GM18508 (cell line): Measurements from ENCODE around the gene MISFA.
"Not testable (repeated sequence)": the region's sequence is repeated elsewhere in the genome, so short reads cannot be mapped to it uniquely, and the experiment has no call there.

Experiments used
- ATAC-seq: cut with Tn5 transposase; IDR thresholded peaks from one replicate; pipeline ENCODE4 v1.9.1; 2021; ENCODE audit warnings: moderate number of reproducible peaks; ENCODE audit not compliant: insufficient read depth, unreplicated experiment

The MISFA gene

DNA sequence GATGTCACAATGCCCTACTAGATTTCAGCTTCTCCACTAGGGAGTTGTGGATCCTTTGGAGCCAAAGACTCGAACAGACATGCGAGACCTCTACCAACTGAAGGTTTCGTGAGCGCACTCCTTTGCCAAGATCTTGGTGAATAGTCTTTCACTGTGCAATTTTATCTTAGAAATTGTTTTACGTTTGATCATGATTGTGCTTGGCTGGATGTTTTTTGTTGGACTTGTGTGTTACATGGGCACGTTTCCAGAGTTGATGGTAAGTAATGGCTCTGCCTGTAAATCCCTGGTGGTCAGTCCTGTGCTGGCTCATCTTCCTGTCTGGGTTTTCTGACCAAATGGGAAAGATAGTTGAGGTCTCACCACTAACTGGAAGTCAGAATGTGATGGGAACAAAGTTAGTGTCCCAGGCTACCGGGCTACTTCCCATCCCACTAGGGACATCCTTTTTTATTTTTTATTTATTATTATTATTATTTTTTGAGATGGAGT, at the start of gene MISFA:
TSS of gene MISFA (plus strand) at position 51 of the 492 bp plus-strand sequence. CDS start at position 191, 140 bp downstream.
- no peak for ATAC-seq

DNA sequence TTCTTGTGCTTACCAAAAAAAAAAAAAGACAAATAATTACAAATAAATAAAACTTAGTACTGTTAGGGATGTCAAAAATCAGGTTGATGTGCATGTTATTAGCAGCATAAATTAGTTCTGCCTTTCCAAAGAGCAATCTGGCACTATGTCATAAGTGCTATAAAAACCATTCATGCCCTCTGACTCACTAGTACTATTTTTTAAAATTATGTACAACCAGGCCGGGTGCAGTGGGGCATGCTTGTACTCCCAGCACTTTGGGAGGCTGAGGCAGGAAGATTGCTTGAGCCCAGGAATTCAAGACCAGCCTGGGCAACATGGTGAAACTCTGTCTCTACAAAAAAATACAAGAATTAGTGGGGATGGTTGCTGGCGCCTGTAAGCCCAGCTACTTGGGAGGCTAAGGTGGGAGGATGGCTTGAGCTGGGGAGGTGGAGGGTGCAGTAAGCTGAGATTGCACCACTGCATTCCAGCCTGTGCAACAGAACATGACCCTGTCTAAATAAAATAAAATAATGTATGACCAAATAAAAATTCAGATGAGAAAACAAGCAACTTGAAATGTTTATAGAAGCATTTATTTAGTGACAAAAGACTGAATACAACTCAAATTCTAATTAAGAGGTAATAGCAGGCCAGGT, 36.4 kb upstream of the MISFA start:
- no peak for ATAC-seq

DNA sequence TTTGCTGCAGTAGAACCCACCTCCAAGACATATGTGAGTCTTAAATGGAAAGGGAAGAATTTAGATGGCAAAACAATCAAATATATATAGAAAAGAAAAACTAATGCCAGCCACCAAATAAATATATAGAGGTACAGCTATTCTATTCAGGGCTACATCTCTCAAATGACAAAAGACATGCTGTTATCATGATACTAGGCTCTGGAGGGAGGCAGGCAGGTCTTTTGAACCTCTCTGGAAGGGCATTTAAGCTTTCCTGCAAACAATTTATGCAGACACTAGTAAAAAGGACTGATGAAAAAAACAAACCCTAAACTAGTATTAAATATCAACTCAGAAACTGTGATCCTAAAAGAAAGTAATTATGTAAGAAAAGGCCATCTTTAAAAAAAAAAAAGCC, 35.4 kb upstream of the MISFA start:
- ATAC-seq: no peak

DNA sequence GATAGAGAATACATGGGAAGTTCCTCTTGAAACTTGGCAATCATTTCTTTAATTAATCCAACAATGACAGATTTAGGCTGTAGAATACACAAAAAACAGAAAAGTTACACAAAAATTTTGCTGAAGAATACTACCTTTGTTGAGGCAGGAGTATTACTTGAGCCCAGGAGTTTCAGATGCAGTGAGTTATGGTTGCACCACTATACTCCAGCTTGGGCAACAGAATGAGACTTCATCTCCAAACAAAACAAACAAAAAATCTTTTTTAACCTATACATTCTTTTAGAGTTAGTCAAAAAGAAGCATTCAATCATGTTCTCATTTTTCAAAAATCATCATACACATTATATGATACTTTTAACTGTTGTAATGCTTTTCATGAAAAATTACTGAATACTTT, 33.2 kb upstream of the MISFA start:
- ATAC-seq: no peak

DNA sequence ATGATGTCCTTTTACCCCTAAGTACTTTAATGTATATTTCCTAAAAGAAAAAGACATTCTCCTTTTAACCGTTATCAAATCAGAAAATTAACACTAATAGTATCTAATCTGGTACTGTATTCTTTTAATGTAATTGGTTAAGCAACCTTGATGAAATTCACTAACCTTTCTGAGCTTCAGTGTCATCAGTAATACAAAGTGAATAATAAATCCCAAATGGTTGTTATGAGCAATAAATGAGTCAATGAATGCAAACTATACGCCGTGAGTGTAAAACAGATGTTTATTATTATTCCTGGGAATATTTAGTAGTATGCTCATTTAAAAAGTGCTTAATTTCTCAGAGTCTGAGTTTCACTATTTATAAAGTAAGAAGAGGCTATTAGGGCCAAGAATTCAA, 32.5 kb upstream of the MISFA start:
- ATAC-seq: no peak

DNA sequence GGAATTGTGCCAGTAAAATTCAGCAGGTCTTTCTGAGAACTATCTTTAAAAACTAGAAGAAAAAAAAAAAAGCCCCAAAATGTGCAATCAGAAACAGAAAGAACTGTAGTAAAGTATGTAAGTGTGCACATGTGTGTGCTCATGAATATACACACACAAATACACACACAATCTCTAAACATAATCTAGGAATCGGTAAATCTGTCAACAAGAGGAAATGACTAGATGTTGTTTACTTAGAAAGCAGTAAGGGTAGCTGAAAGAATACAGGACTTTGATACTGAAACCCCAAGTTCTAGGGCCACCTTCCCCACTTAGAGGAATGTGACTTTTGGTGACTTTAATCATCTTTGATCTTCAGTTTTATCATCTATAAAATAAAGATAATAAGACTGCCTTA, 24.2 kb upstream of the MISFA start:
- no peak for ATAC-seq

DNA sequence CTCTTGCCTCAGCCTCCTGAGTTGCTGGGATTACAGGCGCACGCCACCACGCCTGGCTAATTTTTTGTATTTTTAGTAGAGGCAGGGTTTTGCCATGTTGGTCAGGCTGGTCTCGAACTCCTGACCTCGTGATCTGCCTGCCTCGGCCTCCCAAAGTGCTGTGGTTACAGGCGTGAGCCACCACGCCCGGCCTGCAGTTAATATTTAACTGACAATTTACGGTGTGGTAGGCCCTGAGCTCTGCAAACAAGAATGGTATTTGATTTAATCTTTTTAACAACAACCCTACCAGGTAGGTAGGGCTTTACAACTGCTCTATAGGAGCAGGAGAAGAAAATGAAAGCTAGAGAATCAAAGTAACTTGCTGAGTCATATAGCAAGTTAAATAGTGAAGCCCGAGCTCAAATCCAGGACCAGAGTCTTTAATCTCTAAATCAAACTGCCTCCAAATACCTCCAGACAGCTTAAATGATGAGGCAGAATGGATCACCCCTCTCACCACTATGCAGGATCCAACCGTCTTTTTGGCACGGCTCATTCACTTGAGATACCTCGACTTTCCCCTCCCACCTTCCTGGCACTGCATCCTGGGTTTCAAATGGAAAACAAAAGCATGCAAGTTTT, 20.5 kb upstream of the MISFA start:
- ATAC-seq: peak; percentile 77

DNA sequence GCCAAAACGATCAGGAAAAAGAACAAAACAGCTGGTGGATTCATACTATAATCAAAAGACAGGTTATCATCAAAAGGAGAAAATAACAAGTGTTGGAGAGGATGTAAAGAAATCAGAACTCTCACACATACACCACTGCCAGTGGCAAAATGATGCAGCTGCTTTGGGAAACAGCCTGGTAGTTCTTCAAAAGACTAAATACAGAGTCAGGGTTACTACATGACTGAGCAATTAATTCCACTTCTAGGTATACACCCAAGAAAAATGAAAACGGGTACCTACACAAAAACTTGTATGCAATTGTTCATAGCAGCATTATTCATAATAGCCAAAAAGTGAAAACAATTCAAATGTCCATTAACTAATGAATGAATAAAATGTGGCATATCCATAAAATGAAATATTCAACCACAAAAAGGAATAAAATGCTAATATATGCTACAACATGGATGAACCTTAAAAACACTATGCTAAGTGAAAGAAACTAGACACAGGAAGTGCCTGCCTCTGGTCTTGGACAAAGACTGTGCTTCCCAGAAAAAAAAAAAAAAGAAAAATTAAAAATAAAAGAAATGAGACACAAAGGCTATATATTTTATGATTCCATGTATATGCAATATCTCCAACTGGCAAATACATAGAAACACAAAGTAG, 19.3 kb upstream of the MISFA start:
- no peak for ATAC-seq

DNA sequence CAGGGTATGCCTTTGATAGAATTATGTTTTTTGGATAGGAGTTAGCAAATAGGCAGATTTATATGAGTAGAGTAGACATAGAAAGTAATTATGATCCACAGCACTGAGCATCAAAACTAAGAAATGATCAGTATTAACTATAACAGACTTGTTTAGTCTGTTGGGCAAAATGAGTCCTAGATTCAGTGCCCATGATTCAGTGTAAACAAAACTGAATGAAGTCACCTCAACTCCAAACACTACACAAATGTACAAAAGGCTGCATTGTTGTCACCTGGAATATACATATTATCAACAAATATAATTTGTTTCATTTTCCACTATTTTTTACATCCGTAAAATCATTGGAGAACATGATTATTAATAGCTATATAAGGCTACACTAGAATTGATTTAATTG, 17.8 kb upstream of the MISFA start:
- no peak for ATAC-seq

DNA sequence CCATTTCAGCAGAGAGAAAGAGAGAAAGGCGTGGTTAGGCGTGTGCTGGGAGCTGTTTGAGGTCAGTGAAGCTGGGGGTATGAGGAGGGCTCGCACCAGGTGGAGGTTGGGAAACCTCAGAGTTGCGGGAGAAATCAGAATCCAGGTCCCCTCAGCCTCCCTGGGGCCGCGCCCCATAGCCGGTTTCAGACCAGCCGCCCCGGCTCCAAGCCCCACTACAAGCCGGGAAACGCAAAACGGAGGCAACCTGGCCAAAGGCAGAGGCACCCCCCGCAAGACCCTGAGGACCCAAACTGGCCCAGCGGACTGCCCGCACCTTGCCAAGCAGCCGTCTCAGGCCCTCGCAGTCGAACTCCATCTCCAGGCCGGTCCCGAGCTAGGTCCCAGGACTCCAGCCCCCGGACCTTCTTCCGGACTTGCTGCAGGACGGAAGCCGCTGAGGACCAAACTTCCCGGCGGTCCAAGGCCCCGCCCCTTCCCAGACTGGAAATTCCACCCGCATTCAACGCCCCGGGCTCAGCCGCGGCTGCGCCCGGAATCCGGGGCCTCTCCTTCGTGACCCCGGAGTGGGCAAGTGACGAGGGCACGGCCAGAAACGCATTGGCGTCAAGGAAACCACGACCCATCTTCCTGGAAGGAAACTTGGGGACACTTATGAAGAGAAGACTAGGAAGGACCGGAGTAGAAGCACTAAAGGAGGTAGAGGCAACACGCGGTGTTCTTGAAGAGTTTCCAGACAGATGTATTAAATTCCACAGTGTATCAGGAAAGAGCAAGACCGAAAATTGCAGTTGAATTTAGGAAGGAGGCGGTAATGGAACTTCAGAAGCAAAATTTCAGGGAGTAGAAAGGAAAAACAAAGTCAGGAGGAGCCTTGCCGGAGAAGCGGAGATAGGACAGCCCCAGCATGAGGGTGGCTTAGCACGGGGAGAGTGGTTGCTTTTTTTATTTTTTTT, 11.0 kb upstream of the MISFA start, which contains the start of gene UEVLD:
TSS of gene UEVLD (minus strand) at position 438 of the 956 bp plus-strand sequence. CDS start at position 358, 80 bp downstream.
- ATAC-seq: no peak

DNA sequence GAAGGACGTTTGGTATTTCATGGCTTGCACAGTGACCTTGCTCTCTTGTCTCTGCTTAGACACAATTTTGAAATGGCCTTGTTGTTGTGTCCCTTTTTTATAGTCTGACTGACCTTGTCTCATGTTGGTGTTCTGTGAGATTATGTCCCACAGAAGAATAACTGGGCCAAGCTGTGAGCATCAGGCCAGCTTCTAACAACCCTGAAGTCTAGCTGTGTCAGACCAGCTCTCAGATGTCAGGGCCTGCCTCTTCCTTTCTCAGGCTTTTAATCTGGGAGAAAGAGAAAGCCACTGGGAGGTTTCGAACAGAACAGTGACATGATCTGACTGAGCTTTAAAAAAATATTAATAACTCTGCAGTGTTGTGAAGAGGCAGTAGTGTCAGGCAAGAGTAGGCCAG, 9.0 kb upstream of the MISFA start:
- ATAC-seq: no peak

DNA sequence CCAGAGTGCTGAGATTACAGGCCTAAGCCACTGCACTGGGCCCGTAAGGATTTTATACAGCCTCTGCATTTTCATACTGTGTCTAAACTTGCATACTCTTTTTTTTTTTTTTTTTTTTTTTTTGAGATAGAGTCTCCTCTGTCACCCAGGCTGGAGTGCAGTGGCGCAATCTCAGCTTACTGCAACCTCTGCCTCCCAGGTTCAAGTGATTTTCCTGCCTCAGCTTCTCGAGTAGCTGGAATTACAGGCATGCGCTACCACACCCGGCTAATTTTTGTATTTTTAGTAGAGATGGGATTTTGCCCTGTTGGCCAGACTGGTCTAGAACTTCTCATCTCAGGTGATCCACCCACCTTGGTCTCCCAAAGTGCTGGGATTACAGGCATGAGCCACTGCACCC, 5.5 kb upstream of the MISFA start:
- not testable (repeated sequence) for ATAC-seq

DNA sequence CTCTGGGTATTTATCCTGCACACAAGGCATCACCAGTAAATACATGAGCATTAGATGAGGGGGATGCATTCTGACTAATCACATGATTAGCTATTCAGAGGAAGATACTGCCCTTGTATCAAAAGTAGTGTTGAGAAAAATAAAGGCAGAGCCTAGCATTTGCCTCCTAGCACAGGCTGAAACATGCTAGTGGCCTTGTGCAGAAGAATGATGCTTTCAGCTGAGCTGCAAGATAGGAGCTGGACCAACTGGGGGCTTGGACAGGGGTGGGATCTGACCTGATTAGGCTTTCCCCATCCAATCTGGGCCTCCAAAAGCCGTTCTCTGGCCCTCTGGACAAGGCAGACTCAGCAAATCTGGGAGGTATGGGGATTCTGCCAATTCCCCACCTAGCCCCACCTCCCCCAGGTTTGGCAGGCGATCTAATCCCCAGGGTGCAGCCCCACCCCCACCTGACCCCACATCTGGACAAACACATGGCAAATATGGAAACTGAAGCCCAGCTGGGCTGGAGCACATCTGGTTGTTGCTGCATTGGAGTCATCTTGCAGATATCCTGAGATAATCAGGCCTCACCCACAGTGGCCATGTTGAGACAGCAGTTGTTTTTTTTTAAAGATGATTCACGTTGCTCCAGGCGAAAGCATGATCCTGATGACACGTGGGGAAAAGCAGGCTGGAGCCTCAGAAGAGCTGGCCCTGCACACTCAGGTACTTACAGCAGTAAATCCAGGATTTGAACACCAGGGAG, 4.4 kb upstream of the MISFA start:
- no peak for ATAC-seq

DNA sequence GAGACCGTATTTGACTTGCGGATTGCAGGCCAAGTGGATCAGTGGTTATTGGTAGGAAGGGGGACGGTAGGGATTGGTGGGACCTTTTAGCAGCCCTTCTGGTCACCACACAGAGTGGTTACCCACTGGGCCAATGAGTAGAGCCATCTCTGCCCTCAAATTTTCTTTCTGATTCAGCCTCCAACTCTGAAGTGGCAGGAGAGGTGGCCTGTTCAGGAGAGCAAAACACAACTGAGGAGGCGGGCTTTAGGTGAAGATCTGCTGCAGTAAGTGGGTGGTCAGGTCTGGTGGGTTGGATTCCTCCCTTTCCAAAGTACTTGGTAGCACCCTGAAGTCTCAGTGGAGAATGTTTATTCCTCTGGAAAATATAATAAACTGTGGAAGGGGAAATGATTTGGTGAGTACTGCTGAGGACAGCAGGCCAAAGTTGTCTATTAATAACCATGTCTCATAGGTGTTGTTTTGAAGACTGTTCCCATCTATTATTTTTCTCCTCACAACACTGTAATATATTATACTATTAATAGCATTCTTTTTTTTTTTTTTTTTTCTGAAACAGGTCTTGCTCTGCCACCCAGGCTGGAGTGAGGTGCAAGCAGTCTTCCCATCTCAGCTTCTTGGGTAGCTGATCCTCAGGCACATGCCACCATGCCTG, 1.5 kb downstream of the MISFA start:
- ATAC-seq: no peak

DNA sequence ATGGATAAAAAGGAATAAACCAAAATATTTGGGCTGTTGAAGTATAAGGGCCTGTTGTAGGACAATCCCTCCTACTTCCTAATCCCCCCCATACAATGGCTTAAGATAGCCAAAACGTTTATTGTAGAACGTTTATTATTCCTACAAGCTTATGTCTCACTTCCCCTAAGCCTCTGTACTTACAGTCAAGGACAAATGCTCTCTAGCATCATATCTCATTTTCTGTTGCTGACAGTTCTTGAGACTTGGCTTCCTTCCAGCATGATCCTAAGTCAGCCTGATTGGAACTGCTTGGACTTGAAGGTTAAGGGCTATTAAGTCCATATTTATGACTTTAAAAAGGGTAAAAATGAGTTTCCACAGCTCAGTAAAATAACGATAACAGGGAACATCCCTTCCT, 8.8 kb downstream of the MISFA start:
- ATAC-seq: no peak

DNA sequence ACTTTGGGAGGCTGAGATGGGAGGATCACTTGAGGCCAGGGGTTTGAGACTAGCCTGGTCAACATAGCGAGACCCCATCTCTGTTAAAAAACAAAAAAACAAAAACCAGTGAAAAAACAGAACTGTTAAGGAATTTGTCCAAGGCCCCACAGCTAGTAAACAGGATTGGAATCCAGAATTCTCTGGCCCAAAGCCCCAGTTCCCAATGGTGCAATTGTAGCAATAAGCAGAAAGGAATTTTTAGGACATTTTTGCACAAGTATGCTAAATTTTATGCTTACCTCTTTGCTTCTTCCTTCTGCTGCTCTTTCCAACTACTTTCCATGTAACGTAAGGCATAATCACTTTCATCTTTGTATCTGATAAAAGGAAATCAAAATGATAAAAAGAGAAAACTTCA, 11.6 kb downstream of the MISFA start:
- ATAC-seq: no peak

DNA sequence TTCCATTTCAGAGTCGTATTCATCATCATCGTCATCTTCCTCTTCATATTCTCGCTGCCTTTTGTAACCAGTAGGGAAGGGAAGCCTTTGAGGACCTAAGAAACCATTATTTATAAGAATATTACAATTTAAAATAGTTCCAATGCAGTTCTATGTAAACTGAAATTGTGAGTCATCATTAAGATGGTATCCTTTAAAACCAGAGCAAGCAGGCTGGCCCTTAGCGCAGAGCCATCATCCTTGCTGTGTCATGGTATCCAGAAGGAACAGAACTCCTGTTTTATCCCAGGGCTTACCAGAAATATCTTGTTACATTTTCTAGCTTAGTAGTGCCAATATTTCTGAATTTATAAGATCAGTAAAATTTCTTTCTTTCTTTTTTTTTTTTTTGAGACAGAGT, 12.8 kb downstream of the MISFA start:
- ATAC-seq: no peak

DNA sequence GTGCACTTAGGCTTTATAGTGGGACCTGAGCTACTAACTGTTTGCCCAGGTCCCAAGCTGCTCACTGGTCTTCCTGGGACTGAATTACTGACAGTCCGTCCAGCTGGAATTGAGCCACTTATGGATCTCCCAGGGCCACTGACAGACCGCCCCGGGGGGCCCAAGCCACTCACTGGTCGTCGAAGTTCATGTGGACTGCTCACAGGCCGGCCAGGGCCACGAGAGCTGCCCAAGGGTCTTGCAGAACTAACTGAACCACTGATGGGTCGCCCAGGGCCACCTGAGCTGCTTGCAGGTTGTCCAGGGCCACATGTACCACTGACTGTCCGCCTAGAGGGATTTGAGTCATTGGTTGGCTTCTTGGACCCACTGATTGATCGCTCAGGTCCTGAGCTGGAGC, 15.1 kb downstream of the MISFA start:
- no peak for ATAC-seq
